Fibroblast of skin of left biceps (primary cell): ENCODE measurements around the gene TPRN.

Experiments
- DNase-seq, 2 experiments: peaks; one replicate each; pipeline ENCODE4 v3.0.0-alpha.2; 2013; ENCODE audit warnings: low read depth in 2 of 2

Gene TPRN

DNA sequence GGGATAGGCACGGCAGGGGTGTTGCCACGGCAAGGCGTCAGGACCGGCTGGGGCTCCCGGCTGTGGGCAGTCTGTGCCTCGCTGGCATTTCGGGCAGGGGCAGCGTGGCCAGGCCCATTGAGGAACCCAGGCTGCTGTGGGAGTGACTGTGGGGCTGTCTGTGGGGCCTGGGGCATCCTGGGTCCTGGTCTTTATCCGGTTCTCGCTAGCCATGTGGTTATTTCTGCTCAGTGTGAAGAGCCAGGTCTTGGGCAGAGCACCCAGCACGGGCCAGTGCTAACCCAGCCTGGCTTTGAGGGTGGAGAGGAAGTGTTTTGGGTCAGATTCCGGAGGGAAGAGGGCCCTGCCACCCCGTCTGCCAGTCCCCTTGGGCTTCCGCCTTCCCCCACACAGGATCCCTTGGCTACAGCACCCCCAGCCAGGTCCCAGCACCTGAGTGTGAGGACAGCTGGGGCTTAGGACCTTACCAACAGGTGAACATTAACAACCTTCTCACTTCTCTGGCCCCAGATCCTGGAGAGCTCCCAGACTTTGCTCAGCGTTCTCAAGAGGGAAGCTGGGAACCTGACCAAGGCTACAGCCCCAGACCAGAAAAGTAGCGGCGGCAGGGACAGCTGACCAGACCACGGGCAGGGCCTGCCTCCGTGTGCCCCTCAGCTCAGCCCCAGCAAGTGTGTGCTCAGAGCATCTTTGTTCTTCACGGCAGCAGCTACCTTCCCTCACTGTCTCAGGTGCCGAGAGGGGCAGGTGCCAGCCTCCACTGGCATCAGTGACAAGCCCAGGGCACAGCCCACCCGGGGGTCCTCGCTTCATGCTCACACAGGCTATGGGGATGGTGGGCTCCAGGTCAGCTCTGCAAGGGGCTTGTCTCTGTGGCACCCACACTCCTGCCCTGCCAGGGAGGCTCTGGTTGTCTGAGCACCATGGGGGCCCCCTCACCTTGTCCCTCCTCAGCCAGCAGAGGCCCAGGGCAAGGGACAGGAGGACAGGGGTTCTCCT, 10.9 kb downstream of the TPRN start:
- DNase-seq, result no peak

DNA sequence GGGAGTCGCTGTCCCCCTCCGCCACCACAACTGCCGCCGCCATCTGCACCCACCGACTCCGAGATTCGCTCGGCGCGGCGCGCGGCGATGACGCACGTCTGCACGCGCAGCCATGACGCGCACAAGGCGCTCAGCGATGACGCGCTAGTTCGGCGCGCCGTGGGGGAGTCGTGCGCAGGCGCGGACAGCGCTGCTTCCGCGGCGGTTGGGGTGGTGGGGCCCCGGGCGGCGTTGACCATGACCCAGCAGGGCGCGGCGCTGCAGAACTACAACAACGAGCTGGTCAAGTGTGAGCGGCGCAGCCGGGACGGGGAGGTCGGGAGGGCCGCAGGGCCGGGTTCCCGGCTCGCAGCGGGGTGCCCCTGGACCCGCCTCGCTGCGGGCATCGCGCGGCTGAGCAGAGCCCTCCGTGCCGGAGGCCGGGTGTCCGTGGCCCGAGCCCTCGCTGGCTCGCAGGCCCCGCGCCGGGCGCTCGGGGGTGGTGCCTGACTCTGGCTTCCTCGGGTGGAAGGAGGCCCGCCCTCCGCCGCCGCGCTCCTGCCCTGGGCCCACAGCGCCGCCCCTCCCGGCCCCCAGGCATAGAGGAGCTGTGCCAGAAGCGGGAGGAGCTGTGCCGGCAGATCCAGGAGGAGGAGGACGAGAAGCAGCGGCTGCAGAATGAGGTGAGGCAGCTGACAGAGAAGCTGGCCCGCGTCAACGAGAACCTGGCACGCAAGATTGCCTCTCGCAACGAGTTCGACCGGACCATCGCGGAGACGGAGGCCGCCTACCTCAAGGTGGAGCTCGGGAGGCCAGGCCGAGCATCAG, 11.8 kb downstream of the TPRN start, which contains the start of the genes ANAPC2 and SSNA1:
Gene ANAPC2, minus strand, starts transcription at position 71 of the 807 bp plus-strand sequence. Its CDS starts 28 bp downstream, at position 43.
Gene SSNA1, plus strand, starts transcription at position 187 of the 807 bp plus-strand sequence. Its CDS starts 51 bp downstream, at position 238.
- peak; percentile 74 to 78 for DNase-seq

DNA sequence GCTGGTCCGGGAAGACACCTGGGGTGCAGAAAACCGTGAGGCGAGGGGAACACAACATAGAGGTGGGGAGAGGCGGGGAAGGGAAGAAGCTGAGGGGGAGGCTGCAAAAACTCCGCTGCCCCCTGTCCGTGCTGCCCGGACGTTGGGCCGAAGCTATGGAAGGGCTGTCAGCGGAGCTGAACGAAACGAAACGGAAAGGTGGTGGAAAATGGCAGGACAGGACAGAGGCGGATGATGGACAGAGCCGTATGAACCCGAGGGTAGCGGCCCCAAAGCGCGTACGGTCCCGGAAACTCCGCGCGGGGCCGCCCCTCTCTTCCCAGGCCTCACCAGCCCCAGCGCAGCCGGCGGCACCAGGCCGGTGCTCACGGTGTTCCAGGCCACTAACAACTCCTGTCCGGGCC, 12.5 kb downstream of the TPRN start:
- DNase-seq, result no peak

DNA sequence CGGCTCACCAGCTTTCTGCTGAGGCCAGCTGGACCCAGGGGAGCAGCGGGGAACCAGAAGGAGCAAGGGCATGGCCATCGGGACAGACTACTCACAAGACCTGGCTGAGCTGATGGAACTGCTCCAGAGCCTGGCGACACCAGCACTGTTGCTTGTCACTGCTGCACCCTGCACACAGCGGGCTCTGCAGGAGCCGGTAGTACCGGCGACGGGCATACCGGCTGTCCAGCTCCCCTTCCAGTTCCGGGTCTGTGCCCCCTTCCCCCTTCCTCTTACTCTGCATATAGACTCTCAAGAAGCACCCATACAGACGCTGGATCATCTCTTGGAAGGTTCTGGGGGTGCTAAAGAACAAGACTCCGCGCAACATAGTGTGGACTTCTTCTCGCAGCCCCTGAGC, 13.2 kb downstream of the TPRN start:
- DNase-seq, result no peak

DNA sequence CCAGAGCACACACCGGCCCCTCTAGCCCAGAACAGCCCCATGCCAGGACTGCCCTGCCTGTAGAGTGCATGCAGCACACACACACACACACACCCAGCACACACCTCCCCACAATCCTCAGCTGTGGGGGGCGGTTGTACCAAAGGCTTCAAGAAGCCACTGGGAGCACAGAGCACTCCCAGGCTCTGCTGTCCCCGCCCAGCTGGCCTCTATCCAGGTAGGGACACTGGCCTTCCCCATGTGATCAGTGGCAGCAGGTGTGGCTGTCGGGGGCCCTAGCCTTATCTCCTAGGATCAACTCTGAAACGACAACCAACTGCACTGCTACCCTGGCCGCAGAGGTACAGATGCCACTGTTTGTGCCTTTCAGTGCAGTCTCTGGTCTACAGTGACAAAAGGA, 14.2 kb downstream of the TPRN start:
- DNase-seq, result no peak

DNA sequence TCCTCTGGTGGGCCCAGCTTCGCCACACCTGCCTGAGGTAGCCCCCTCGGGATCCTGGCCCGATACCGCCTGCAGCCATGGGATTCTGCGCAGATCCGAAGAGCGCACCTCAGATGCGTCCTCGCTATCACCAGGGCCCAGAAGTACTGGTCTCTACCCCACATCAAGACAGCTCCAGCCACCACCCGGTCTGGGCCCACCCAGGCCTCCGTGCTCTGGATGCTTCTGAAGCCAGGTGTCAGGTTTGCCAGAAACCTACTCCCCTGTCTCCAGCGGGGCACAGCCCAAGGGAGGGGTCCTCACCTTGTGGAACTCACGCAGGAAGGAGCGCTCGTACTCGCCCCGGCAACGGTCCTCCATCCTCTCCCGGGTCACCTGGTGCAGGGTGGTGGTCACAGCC, 14.6 kb downstream of the TPRN start:
- no peak for DNase-seq

DNA sequence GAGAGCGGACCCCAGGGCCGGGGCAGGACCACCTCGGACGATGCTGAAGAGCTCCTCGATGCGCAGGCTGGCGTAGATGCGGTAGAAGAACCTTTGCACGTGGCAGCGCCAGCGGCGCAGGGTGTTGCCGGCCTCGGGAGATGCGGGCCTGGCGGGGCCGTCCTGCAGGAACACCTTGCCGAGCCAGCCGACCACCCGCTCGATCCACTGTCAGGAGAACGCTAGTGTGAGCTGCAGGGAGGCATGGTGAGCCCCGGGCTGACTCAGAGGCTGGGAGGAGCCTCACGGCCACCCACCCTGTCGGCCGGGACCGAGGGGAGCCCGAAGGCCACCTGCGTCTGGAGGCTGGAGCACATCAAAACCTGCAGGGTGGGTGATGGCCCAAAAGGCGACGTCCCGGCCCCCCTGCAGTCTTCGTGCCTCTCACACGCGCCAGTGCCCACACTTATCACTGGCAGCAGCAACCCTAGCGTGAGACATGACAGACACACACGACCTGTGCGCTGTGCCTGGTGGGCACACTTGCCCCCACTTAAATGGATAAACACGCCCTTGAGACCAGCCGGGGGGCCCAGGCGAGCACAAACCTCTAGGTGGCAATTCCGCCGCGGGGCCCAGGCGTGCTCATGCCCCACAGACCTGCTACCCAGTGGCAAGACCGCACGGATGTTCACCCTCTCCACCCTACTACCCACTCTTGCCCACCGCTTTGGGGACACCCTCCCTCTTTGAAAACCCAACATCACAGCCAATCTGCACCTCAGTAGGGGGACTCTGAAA, 15.5 kb downstream of the TPRN start:
- DNase-seq, result no peak

DNA sequence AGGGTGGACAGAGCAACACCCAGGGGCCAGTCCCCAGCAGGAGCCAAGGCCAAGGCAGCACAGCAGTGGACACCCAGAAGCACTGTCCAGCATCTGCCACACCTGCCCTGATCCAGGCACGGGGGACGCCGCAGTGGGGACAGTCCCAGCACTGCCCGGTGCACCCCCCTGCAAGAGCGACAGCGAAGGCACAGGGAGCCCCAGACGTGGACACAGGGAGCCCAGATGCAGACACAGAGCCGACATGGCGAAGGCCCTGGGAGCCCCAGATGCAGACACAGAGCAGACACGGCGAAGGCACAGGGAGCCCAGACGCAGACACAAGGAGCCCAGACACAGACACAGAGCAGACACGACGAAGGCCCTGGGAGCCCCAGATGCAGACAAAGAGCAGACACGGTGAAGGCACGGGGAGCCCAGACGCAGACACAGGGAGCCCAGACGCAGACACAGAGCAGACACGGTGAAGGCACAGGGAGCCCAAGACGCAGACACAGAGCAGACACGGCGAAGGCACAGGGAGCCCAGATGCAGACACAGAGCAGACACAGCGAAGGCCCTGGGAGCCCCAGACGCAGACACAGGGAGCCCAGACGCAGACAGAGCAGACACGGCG, 16.5 kb downstream of the TPRN start:
- DNase-seq, result no peak

DNA sequence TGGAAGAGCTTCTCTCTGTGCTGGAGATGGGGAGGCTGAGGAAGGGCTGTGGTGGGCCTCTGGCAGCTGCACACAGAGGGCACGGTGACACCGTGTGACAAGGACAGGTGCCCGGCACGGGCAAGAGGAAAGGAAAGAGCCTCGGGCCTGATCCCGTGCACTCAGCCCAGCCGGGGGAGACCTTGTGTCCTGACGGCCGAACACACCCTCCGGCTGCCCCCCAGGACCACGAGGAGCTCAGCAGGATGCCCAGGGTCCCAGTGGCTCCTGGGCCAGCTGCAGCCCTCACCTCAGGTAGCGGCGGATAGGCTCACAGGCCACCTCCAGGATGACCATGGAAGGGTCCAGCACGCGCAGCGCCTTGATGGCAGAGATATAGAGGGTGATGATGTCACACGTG, 17.7 kb downstream of the TPRN start:
- DNase-seq, result no peak

DNA sequence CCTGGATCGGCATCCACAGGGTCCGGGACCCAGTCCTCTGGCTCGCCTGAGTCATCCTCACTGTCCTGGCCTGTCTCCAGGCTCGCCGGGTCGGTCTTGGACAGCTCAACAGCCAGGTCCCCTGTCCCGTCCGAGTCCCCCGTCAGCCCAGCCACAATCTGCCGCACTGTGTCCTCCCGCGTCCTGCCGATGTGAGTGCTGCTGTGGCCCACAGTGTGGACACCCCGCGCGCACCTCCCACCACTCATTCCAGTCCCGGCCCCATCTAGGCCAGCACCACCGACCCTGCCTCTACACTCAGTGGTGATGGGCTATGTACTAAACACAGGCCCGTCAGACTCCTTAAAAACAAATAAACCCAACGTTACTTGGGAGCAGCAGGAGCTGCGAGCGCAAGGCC, 18.9 kb downstream of the TPRN start:
- no peak for DNase-seq

DNA sequence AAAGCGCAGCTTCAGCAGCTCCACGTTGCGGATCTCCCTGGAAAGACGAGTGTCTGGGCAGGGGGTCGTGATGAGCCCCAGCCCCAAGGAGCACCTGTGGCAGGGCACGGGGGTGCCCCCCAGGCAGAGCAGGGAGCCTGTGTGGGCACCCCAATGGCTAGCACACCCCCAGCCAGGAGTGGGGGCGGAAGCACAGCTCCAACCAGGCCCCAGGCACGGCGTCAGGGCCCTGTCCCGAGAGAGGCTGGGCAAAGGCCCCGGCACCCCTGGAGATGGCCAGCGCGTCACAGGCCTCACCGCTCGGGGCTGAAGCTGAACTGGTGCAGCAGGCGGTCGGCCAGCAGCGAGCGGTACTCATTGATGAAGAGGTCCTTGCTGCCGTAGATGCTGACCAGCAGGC, 20.1 kb downstream of the TPRN start:
- no peak for DNase-seq

DNA sequence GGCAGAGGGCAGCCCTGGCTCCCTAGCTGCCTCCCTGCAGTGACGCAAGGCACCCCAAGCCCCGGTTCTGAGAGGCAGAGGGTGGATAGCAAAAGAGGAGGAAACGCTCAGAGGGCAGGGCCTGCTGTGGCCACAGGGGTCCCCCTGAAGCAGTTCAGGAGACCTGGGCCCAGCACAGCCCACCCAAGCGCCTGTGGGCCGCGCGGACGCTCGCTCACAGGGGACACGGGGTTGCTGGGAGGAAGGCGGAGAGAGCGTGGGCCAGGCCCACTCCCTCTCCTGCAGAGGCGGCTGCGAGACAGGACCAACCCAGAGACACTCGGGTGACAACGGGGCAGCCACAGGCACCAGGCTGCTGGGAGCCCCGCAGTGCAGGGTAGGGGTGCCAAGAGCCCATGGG, 20.8 kb downstream of the TPRN start:
- no peak for DNase-seq

DNA sequence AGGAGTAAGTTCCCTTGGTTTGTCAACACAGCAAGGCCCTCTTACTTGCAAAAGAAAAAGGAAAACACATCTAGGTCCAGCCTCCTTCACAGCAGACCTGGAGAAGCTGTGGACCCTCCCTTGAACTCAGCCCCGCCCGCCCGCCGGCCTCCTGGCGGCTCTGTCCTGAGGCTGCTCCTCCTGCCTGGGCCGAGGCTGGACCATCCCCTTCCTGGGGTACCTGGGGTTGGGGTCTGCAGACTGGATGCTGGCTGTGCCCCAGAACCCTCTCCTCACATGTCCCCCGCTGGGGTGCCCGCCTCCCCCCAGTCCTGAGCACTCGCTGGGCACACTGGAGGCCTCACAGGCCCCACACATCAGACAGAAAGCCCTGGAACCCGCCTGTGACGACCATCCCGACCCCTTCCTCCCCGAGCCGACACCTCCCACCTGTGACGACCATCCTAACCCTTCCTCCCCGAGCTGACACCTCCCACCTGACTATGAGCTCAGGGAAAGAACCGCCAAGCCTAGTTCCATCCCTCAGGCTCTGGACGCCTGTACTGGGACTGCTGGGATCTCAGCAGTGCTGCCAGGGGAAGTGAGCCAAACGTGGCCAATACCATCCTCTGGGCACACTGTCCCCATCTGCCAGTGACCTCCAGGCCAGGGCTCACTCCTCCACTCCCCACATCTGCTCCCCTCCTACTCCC, 21.5 kb downstream of the TPRN start:
- no peak for DNase-seq

DNA sequence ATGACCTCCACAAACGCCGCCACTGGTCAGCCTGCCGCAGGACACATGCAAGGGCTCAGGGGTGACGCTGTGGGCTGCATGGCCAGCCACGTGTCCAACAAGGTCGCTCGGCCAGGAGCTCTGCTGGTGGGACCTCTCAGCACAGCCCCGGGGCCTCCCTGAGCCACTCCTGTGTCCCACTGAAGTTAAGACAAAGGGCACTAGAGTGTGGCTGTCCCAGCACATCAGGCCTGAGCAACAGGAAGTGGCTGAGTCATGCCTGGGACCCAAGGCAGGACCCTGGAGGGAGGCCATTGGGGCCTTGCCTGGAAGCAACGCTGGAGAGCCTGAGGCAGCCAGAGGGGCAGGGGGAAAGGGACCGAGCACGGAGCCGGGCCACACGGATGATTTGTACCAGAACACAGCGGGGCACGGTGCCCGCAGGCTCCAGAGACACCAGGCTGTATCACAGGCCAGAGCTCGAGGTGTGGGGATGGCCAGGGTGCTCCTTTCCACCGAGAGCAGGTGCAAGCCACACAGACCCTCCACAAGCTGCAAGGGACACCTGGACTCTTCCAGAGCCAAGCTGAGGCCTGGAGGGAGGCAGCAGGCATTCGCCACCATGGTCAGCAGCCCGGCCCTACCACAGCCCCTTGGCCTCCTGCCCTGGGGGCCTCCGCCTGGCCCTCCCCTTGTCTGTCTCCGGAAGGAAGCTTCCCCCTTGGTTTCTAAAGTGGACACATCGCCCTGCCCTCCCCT, 22.2 kb downstream of the TPRN start:
- DNase-seq, result no peak

DNA sequence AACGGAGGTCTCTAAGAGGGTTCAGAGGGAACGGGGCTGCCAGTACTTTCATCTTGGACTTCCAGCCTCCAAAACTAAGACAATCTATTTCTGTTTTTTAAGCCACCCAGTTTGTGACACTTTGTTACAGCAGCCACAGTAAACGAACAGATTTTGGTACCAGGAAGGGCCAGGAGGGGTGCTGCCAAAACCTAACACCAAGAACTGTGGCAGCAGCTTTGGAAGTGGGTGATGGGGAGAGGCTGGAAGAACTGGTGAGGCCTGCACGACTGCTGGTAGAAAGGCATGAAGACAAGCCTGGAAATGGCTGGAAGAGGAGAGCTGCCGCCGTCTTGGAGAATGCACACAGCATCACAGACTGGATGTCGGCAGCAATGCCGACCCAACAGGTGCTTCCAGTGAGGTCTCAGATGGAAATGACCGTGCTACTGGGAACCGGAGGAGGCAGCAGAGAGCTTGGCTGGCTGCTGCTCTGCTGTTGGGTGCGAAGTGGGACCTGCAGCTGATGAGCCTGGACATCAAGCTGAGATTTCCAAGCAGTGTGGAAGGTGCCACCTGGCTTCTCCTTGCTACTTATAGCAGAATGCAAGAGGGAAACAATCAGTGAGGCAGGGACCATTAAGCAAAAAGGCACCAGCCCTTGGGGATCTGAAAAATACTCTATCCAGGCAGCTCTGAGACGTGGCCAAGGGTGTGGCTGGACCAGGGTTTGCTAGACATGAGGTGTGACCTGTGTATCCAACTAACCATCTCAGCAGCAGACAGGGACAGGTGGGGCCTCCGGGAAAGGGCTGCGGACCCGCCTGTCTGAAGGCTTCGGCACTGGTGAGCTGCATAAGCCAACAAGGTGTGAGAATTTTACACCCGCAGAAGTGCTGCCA, 24.0 kb downstream of the TPRN start:
- DNase-seq, result no peak

DNA sequence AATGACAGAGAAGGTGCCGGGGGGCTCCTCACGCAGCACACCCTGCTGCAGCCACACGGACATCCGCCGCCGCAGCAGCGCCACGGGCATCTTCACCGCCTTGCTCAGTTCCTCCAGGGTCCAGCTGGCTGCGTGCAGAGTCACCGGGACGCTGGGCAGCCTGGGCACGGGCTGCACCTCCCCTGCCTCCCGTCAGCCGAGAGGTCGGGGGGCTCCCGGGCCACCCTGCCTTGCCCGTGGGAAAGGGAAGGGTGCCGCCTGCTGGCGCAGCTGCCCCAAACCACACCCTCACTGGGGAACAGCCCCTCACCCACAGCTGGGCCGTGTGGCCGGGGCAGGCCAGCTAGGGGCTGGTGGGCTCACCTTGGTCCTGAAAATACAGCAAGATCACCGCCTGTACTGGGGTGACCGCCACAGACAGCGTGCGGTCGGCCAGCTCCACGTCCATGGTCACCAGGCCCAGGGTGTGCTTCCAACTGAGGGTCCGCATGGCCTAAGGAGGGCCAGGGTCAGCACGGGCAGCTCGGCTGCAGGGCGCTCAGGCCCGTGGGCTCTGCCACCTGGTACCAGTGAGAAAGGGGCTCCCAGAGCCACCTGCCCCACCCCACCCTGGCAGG, 25.1 kb downstream of the TPRN start:
- no peak for DNase-seq

DNA sequence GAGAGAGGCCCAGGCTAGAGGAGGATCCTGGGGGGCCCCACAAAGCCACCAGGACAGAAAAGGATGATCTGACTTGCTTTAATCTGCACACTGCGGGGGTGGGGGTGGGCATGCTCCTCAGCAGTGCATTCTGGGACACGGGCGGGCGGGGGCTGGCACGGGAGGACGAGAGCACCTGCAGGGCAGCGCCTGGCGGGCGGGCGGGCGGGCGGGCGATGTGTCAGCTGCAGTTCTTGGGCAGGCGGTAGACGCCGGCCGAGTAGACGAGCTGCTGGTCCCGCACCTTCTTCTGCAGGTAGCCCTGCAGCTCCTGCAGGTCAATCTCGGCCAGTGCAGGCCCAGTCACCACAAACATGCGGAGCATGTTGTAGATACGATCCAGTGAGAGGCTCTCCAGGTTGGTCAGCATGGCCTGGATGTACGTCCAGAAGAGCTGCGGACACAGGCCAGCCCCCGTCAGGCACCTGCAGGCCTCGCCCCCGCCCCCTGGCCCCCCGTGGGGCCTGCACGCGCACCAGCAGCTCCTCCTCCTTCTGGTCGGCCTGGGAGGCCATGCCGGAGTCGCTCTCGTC, 25.7 kb downstream of the TPRN start:
- no peak for DNase-seq
